AG09309 (cell line): Measurements from ENCODE around the gene USP10.

Source experiments
- DNase-seq: peaks from one replicate; pipeline ENCODE4 v3.0.0-alpha.2; 2010; ENCODE audit warnings: low read depth
- H3K4me3 ChIP-seq: 2 replicates; pipeline ENCODE4 v1.5.1; 2011; ENCODE audit warnings: mild to moderate bottlenecking, low read depth, low read length, moderate library complexity; ENCODE audit not compliant: control insufficient read depth
- CTCF ChIP-seq: IDR thresholded peaks from 2 replicates; pipeline ENCODE4 v1.5.1; 2011; ENCODE audit warnings: mild to moderate bottlenecking, low read depth, low read length, inconsistent platforms; ENCODE audit not compliant: insufficient read depth, control insufficient read depth; ENCODE audit errors: missing control alignments

USP10 gene

GRCh38 chr16:84662471-84662870 lies 37.3 kb upstream of the USP10 start:
- no peak overlapping the region for H3K4me3 ChIP-seq
- DNase-seq, result no peak
- no peak for TF ChIP-seq CTCF

- H3K4me3 ChIP-seq, result no peak overlapping the region
- TF ChIP-seq CTCF, result no peak
- no peak for DNase-seq
Measured at GRCh38 chr16:84663433-84664101, 36.2 kb upstream of the USP10 start.

GRCh38 chr16:84665359-84665758 lies 34.4 kb upstream of the USP10 start:
- no peak for TF ChIP-seq CTCF
- no peak overlapping the region for H3K4me3 ChIP-seq
- DNase-seq, result no peak

- no peak overlapping the region for H3K4me3 ChIP-seq
- TF ChIP-seq CTCF, result no peak
- no peak for DNase-seq
Measured at GRCh38 chr16:84665843-84666242, 34.0 kb upstream of the USP10 start.

- H3K4me3 ChIP-seq, result no peak overlapping the region
- no peak for TF ChIP-seq CTCF
- no peak for DNase-seq
Measured at GRCh38 chr16:84667600-84668309, 32.0 kb upstream of the USP10 start.

GRCh38 chr16:84670063-84670462 lies 29.7 kb upstream of the USP10 start:
- no peak for TF ChIP-seq CTCF

More at GRCh38 chr16:84670063-84670462, 29.7 kb upstream of the USP10 start:
- H3K4me3 ChIP-seq, result no peak overlapping the region
- no peak for DNase-seq
